ENCODE data around the gene DRC3.

DRC3 gene

GRCh38 chr17:17972126-17972951 lies at the start of gene DRC3, which contains the start of gene TOM1L2:
DRC3 (plus strand) TSS chr17:17972862; CDS start chr17:17977599, 4,737 bp downstream.
TOM1L2 (minus strand) TSS chr17:17972400; CDS start chr17:17972313, 87 bp downstream.
- Histone ChIP-seq H3K27me3 (ENCODE audit: control insufficient read depth in 2 of 2, insufficient read depth in 2 of 2, low read length in 2 of 2) (no peaks in the 10 kb centered on the region), H3K9ac (ENCODE audit: low read depth in 1 of 2, low read length in 2 of 2) (peak within 1 kb of the TSS; percentile 69 to 77), H3K4me3 (ENCODE audit: low read length in 2 of 2) (peak within 1 kb of the TSS; percentile 71 to 84), H3K4me1 (ENCODE audit: control insufficient read depth in 2 of 2, insufficient read depth in 2 of 2, low read length in 2 of 2) (peaks cover 17 to 23% of the 10 kb centered on the region in 2 donors), H3K36me3 (ENCODE audit: control insufficient read depth in 2 of 2, insufficient read depth in 2 of 2, low read length in 2 of 2) (no peaks in the 10 kb centered on the region), H3K27ac (ENCODE audit: low read depth in 2 of 2, low read length in 2 of 2) (peak within 1 kb of the TSS; percentile 77 to 86), H3K9me3 (ENCODE audit: control insufficient read depth in 2 of 2, low read length in 2 of 2) (no peaks in the 10 kb centered on the region)

GRCh38 chr17:17924131-17924856 lies 48.4 kb upstream of the DRC3 start:
- Histone ChIP-seq H3K27ac (ENCODE audit: low read depth in 2 of 2, low read length in 2 of 2) (no peak overlapping the region), H3K4me1 (ENCODE audit: control insufficient read depth in 2 of 2, insufficient read depth in 2 of 2, low read length in 2 of 2) (peaks cover 17 to 25% of the 10 kb centered on the region in 2 donors)

GRCh38 chr17:17924857-17925250 lies 47.8 kb upstream of the DRC3 start:
- H3K4me1 ChIP-seq (ENCODE audit: control insufficient read depth in 2 of 2, insufficient read depth in 2 of 2, low read length in 2 of 2), result peaks cover 15 to 22% of the 10 kb centered on the region in 2 donors
- H3K9me3 ChIP-seq (ENCODE audit: control insufficient read depth in 2 of 2, low read length in 2 of 2), result no peaks in the 10 kb centered on the region
- no peak overlapping the region for H3K4me3 ChIP-seq (ENCODE audit: low read length in 2 of 2)
- no peaks in the 10 kb centered on the region for H3K27me3 ChIP-seq (ENCODE audit: control insufficient read depth in 2 of 2, insufficient read depth in 2 of 2, low read length in 2 of 2)
- no peak overlapping the region for H3K27ac ChIP-seq (ENCODE audit: low read depth in 2 of 2, low read length in 2 of 2)
- no peaks in the 10 kb centered on the region for H3K36me3 ChIP-seq (ENCODE audit: control insufficient read depth in 2 of 2, insufficient read depth in 2 of 2, low read length in 2 of 2)
- no peak overlapping the region for H3K9ac ChIP-seq (ENCODE audit: low read depth in 1 of 2, low read length in 2 of 2)

More at GRCh38 chr17:17924131-17924856, 48.4 kb upstream of the DRC3 start:
- H3K9me3 ChIP-seq (ENCODE audit: control insufficient read depth in 2 of 2, low read length in 2 of 2), result no peaks in the 10 kb centered on the region
- no peak overlapping the region for H3K9ac ChIP-seq (ENCODE audit: low read depth in 1 of 2, low read length in 2 of 2)
- no peaks in the 10 kb centered on the region for H3K27me3 ChIP-seq (ENCODE audit: control insufficient read depth in 2 of 2, insufficient read depth in 2 of 2, low read length in 2 of 2)
- no peaks in the 10 kb centered on the region for H3K36me3 ChIP-seq (ENCODE audit: control insufficient read depth in 2 of 2, insufficient read depth in 2 of 2, low read length in 2 of 2)
- H3K4me3 ChIP-seq (ENCODE audit: low read length in 2 of 2), result no peak overlapping the region

- H3K27ac ChIP-seq (ENCODE audit: low read depth in 2 of 2, low read length in 2 of 2), result no peak overlapping the region
- no peaks in the 10 kb centered on the region for H3K27me3 ChIP-seq (ENCODE audit: control insufficient read depth in 2 of 2, insufficient read depth in 2 of 2, low read length in 2 of 2)
- no peaks in the 10 kb centered on the region for H3K9me3 ChIP-seq (ENCODE audit: control insufficient read depth in 2 of 2, low read length in 2 of 2)
- H3K9ac ChIP-seq (ENCODE audit: low read depth in 1 of 2, low read length in 2 of 2), result no peak overlapping the region
- H3K36me3 ChIP-seq (ENCODE audit: control insufficient read depth in 2 of 2, insufficient read depth in 2 of 2, low read length in 2 of 2), result no peaks in the 10 kb centered on the region
- H3K4me3 ChIP-seq (ENCODE audit: low read length in 2 of 2), result no peak overlapping the region
- H3K4me1 ChIP-seq (ENCODE audit: control insufficient read depth in 2 of 2, insufficient read depth in 2 of 2, low read length in 2 of 2), result peaks cover 12 to 20% of the 10 kb centered on the region in 2 donors
Measured at GRCh38 chr17:17926036-17926435, 46.6 kb upstream of the DRC3 start.

- H3K9me3 ChIP-seq (ENCODE audit: control insufficient read depth in 2 of 2, low read length in 2 of 2), result no peaks in the 10 kb centered on the region
- H3K4me1 ChIP-seq (ENCODE audit: control insufficient read depth in 2 of 2, insufficient read depth in 2 of 2, low read length in 2 of 2), result peaks cover 8 to 11% of the 10 kb centered on the region in 2 donors
- no peak overlapping the region for H3K9ac ChIP-seq (ENCODE audit: low read depth in 1 of 2, low read length in 2 of 2)
- H3K27me3 ChIP-seq (ENCODE audit: control insufficient read depth in 2 of 2, insufficient read depth in 2 of 2, low read length in 2 of 2), result no peaks in the 10 kb centered on the region
- no peaks in the 10 kb centered on the region for H3K36me3 ChIP-seq (ENCODE audit: control insufficient read depth in 2 of 2, insufficient read depth in 2 of 2, low read length in 2 of 2)
- no peak overlapping the region for H3K27ac ChIP-seq (ENCODE audit: low read depth in 2 of 2, low read length in 2 of 2)
- no peak overlapping the region for H3K4me3 ChIP-seq (ENCODE audit: low read length in 2 of 2)
Measured at GRCh38 chr17:17926840-17927449, 45.7 kb upstream of the DRC3 start.

GRCh38 chr17:17928398-17929287 lies 44.0 kb upstream of the DRC3 start:
- Histone ChIP-seq H3K27ac (ENCODE audit: low read depth in 2 of 2, low read length in 2 of 2) (no peak overlapping the region), H3K9me3 (ENCODE audit: control insufficient read depth in 2 of 2, low read length in 2 of 2) (no peaks in the 10 kb centered on the region), H3K9ac (ENCODE audit: low read depth in 1 of 2, low read length in 2 of 2) (no peak overlapping the region), H3K4me1 (ENCODE audit: control insufficient read depth in 2 of 2, insufficient read depth in 2 of 2, low read length in 2 of 2) (no peaks in the 10 kb centered on the region), H3K36me3 (ENCODE audit: control insufficient read depth in 2 of 2, insufficient read depth in 2 of 2, low read length in 2 of 2) (no peaks in the 10 kb centered on the region), H3K27me3 (ENCODE audit: control insufficient read depth in 2 of 2, insufficient read depth in 2 of 2, low read length in 2 of 2) (no peaks in the 10 kb centered on the region), H3K4me3 (ENCODE audit: low read length in 2 of 2) (no peak overlapping the region)

- Histone ChIP-seq H3K9me3 (ENCODE audit: control insufficient read depth in 2 of 2, low read length in 2 of 2) (no peaks in the 10 kb centered on the region), H3K27ac (ENCODE audit: low read depth in 2 of 2, low read length in 2 of 2) (no peak overlapping the region), H3K9ac (ENCODE audit: low read depth in 1 of 2, low read length in 2 of 2) (no peak overlapping the region), H3K4me3 (ENCODE audit: low read length in 2 of 2) (no peak overlapping the region), H3K27me3 (ENCODE audit: control insufficient read depth in 2 of 2, insufficient read depth in 2 of 2, low read length in 2 of 2) (no peaks in the 10 kb centered on the region), H3K36me3 (ENCODE audit: control insufficient read depth in 2 of 2, insufficient read depth in 2 of 2, low read length in 2 of 2) (no peaks in the 10 kb centered on the region), H3K4me1 (ENCODE audit: control insufficient read depth in 2 of 2, insufficient read depth in 2 of 2, low read length in 2 of 2) (peaks cover under 1 to 1% of the 10 kb centered on the region in 2 donors)
Measured at GRCh38 chr17:17929655-17930380, 42.8 kb upstream of the DRC3 start.

- Histone ChIP-seq H3K27ac (ENCODE audit: low read depth in 2 of 2, low read length in 2 of 2) (no peak overlapping the region), H3K27me3 (ENCODE audit: control insufficient read depth in 2 of 2, insufficient read depth in 2 of 2, low read length in 2 of 2) (no peaks in the 10 kb centered on the region), H3K4me1 (ENCODE audit: control insufficient read depth in 2 of 2, insufficient read depth in 2 of 2, low read length in 2 of 2) (peaks cover 8 to 10% of the 10 kb centered on the region in 2 donors), H3K9ac (ENCODE audit: low read depth in 1 of 2, low read length in 2 of 2) (no peak overlapping the region), H3K9me3 (ENCODE audit: control insufficient read depth in 2 of 2, low read length in 2 of 2) (no peaks in the 10 kb centered on the region), H3K36me3 (ENCODE audit: control insufficient read depth in 2 of 2, insufficient read depth in 2 of 2, low read length in 2 of 2) (no peaks in the 10 kb centered on the region), H3K4me3 (ENCODE audit: low read length in 2 of 2) (no peak overlapping the region)
Measured at GRCh38 chr17:17930674-17931073, 42.0 kb upstream of the DRC3 start.

- Histone ChIP-seq H3K4me1 (ENCODE audit: control insufficient read depth in 2 of 2, insufficient read depth in 2 of 2, low read length in 2 of 2) (peaks cover 12 to 14% of the 10 kb centered on the region in 2 donors), H3K27me3 (ENCODE audit: control insufficient read depth in 2 of 2, insufficient read depth in 2 of 2, low read length in 2 of 2) (no peaks in the 10 kb centered on the region), H3K9me3 (ENCODE audit: control insufficient read depth in 2 of 2, low read length in 2 of 2) (no peaks in the 10 kb centered on the region), H3K4me3 (ENCODE audit: low read length in 2 of 2) (no peak overlapping the region), H3K9ac (ENCODE audit: low read depth in 1 of 2, low read length in 2 of 2) (no peak overlapping the region), H3K36me3 (ENCODE audit: control insufficient read depth in 2 of 2, insufficient read depth in 2 of 2, low read length in 2 of 2) (no peaks in the 10 kb centered on the region), H3K27ac (ENCODE audit: low read depth in 2 of 2, low read length in 2 of 2) (no peak overlapping the region)
Measured at GRCh38 chr17:17931159-17931558, 41.5 kb upstream of the DRC3 start.
